Muscle layer of duodenum (tissue), 2 donors: ENCODE data around the gene AQP12A.

Source experiments
- H3K27ac ChIP-seq: one replicate; pipeline ENCODE4 v1.7.0; 2013; ENCODE audit warnings: mild to moderate bottlenecking, low read length
- H3K27me3 ChIP-seq: one replicate; pipeline ENCODE4 v1.7.0; 2013; ENCODE audit warnings: low read depth, mild to moderate bottlenecking, control low read depth, low read length
- H3K36me3 ChIP-seq, 2 donors: one replicate each; pipeline ENCODE4 v1.7.0; 2013; ENCODE audit warnings: low read length in 2 of 2, control low read depth in 1 of 2, mild to moderate bottlenecking in 1 of 2; ENCODE audit not compliant: insufficient read depth in 2 of 2, control insufficient read depth in 1 of 2
- H3K4me1 ChIP-seq, 2 donors: one replicate each; pipeline ENCODE4 v1.7.0; 2013; ENCODE audit warnings: low read length in 2 of 2, mild to moderate bottlenecking in 2 of 2, control low read depth in 1 of 2, moderate library complexity in 1 of 2; ENCODE audit not compliant: insufficient read depth in 2 of 2, control insufficient read depth in 1 of 2
- H3K4me3 ChIP-seq, 2 donors: one replicate each; pipeline ENCODE4 v1.7.0; 2013; ENCODE audit warnings: low read length in 2 of 2, low read depth in 1 of 2, mild to moderate bottlenecking in 1 of 2
- H3K9me3 ChIP-seq, 2 donors: one replicate each; pipeline ENCODE4 v1.7.0; 2013; ENCODE audit warnings: low read length in 2 of 2, control low read depth in 1 of 2, mild to moderate bottlenecking in 1 of 2; ENCODE audit not compliant: control insufficient read depth in 1 of 2
- donor health status: healthy.

The AQP12A gene

GRCh38 chr2:240713928-240714746 is 22.5 kb downstream of the AQP12A start:
- Histone ChIP-seq H3K4me3 (no peak overlapping the region), H3K9me3 (no peaks in the 10 kb centered on the region), H3K36me3 (no peaks in the 10 kb centered on the region), H3K27ac (no peak overlapping the region), H3K4me1 (no peaks in the 10 kb centered on the region), H3K27me3 (no peaks in the 10 kb centered on the region)

- H3K9me3 ChIP-seq, result no peaks in the 10 kb centered on the region
- H3K27me3 ChIP-seq, result no peaks in the 10 kb centered on the region
- H3K4me1 ChIP-seq, result no peaks in the 10 kb centered on the region
- no peak overlapping the region for H3K4me3 ChIP-seq
- no peaks in the 10 kb centered on the region for H3K36me3 ChIP-seq
- no peak overlapping the region for H3K27ac ChIP-seq
Observed at GRCh38 chr2:240714747-240715725, 23.4 kb downstream of the AQP12A start.

- Histone ChIP-seq H3K27ac (no peak overlapping the region), H3K4me3 (no peak overlapping the region), H3K36me3 (no peaks in the 10 kb centered on the region), H3K27me3 (no peaks in the 10 kb centered on the region), H3K4me1 (no peaks in the 10 kb centered on the region), H3K9me3 (no peaks in the 10 kb centered on the region)
Observed at GRCh38 chr2:240716130-240716798, 24.6 kb downstream of the AQP12A start.

- no peak overlapping the region for H3K4me3 ChIP-seq
- H3K36me3 ChIP-seq, result no peaks in the 10 kb centered on the region
- H3K9me3 ChIP-seq, result no peaks in the 10 kb centered on the region
- H3K27me3 ChIP-seq, result no peaks in the 10 kb centered on the region
- H3K27ac ChIP-seq, result no peak overlapping the region
- no peaks in the 10 kb centered on the region for H3K4me1 ChIP-seq
Observed at GRCh38 chr2:240717181-240717641, 25.5 kb downstream of the AQP12A start.

GRCh38 chr2:240717681-240718581 is 26.3 kb downstream of the AQP12A start:
- no peaks in the 10 kb centered on the region for H3K36me3 ChIP-seq
- H3K4me1 ChIP-seq, result no peaks in the 10 kb centered on the region
- H3K27ac ChIP-seq, result no peak overlapping the region
- no peaks in the 10 kb centered on the region for H3K27me3 ChIP-seq
- no peaks in the 10 kb centered on the region for H3K9me3 ChIP-seq
- H3K4me3 ChIP-seq, result no peak overlapping the region

GRCh38 chr2:240718896-240719490 is 27.3 kb downstream of the AQP12A start:
- no peak overlapping the region for H3K4me3 ChIP-seq
- no peaks in the 10 kb centered on the region for H3K4me1 ChIP-seq
- H3K9me3 ChIP-seq, result no peaks in the 10 kb centered on the region
- no peaks in the 10 kb centered on the region for H3K27me3 ChIP-seq
- no peaks in the 10 kb centered on the region for H3K36me3 ChIP-seq
- H3K27ac ChIP-seq, result no peak overlapping the region

- Histone ChIP-seq H3K4me1 (no peaks in the 10 kb centered on the region), H3K9me3 (no peaks in the 10 kb centered on the region), H3K27ac (no peak overlapping the region), H3K27me3 (no peaks in the 10 kb centered on the region), H3K36me3 (no peaks in the 10 kb centered on the region), H3K4me3 (no peak overlapping the region)
Observed at GRCh38 chr2:240719676-240720545, 28.2 kb downstream of the AQP12A start.

- Histone ChIP-seq H3K27ac (no peak overlapping the region), H3K4me1 (no peaks in the 10 kb centered on the region), H3K9me3 (no peaks in the 10 kb centered on the region), H3K27me3 (no peaks in the 10 kb centered on the region), H3K36me3 (no peaks in the 10 kb centered on the region), H3K4me3 (no peak overlapping the region)
Observed at GRCh38 chr2:240720686-240721595, 29.3 kb downstream of the AQP12A start.

GRCh38 chr2:240721596-240722180 is 30.0 kb downstream of the AQP12A start:
- H3K36me3 ChIP-seq, result no peaks in the 10 kb centered on the region
- no peak overlapping the region for H3K27ac ChIP-seq

More at GRCh38 chr2:240721596-240722180, 30.0 kb downstream of the AQP12A start:
- H3K4me1 ChIP-seq, result no peaks in the 10 kb centered on the region
- H3K4me3 ChIP-seq, result no peak overlapping the region
- no peaks in the 10 kb centered on the region for H3K9me3 ChIP-seq
- H3K27me3 ChIP-seq, result no peaks in the 10 kb centered on the region
